GM18508 (cell line): ENCODE measurements around the gene PRKCH.

Experiments used
- ATAC-seq: cut with Tn5 transposase; IDR thresholded peaks from one replicate; pipeline ENCODE4 v1.9.1; 2021; ENCODE audit warnings: moderate number of reproducible peaks; ENCODE audit not compliant: insufficient read depth, unreplicated experiment

PRKCH gene

DNA sequence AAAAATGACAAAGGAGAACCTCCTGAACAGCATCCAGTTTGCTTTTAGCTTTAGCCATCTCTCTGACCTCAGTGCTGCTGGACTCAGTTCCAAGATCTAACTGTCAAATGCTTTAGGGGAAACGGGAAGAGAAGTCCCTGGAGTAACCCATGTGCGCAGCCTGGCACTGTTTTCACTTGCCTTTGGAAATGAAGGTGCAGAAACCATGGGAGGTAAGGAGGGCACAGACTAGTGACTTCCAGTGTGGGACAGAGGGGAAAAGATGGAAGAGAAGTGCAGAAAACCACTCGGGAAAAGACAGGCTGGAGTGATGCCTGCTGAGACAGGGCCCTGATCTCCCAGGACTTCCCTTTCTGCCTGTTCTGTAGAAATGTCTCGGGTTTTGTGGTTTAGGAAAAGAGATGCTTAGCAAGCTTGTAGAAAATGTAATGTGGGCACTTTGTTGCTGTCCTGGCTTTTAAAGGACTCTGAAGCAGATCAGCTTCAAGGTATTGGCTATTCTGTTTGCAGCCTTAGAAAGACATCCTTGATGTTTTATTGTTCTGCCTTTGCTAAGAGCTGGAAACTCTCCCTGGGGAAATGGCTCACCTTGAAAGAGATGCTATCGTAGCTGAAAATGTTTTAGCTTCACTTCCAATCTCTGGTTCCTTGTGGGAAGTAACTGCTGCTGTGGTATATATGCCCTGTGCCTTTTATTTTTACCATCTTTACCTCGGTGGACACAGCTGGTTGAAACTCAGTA, 249.3 kb downstream of the PRKCH start:
- no peak for ATAC-seq

DNA sequence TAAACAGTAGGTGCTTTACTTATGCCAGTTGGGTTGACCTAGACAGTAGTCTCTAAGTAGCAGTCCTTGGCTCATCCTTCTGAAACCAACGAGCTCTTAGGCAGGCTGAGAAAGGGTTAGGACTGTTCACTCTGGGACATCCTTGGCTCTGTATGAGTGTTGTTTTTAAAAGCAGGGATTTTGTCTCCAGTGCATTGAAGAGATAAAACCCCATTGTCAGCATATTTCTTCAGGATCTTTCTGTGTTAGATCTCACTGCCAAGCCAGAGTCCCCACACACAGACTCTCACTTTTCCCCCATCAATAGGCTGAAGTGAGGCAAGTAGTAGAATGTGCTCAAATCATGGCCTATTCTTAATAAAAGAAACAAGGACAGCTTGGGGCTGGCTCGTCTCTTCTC, 250.5 kb downstream of the PRKCH start:
- no peak for ATAC-seq

- ATAC-seq = no peak
These were observed 251.9 kb downstream of the PRKCH start for GRCh38 chr14:61573321-61573720.

GRCh38 chr14:61573748-61574513, 252.6 kb downstream of the PRKCH start:
- no peak for ATAC-seq

GRCh38 chr14:61574514-61574807, 253.1 kb downstream of the PRKCH start:
- ATAC-seq = no peak

DNA sequence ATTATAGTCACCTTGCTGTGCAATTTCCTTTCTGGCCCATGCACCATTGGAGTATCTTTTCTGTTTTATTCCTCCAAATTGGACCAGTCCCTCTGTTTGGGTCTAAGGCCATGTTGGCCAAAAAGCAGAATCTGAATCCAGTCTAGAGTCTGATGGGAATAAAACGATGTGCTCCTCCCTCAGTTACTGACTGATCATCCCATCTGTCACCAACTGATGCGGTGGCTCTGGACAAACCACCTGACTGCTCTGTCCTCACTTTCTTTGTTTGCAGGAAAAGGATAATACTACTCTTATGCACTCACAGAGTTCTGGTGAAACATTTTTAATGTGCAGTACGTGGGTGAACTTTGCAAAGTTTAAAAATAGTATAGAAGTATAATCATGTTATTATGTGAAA, 253.7 kb downstream of the PRKCH start:
- ATAC-seq = no peak

- no peak for ATAC-seq
These were observed 254.3 kb downstream of the PRKCH start for GRCh38 chr14:61575551-61576150.

DNA sequence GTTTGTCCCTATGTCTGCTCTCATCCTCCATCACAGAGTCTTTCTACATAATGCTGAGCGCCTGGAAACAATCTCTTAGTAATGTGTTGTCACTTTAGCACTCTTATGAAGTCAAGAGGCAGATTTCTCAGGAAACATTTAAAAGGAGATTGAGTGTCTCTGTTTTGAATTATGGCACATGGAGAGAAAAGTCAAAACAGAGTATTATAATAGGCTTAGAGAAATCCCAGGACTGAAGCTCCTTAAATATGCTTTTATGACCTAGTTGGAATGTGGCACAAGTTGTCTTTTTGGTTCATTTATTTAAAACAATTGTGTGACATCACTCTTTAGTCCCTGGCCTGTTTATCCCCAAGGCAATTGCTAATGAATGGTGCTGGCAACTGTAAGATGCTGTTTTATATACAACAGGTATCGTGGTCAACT, 256.1 kb downstream of the PRKCH start:
- no peak for ATAC-seq

- ATAC-seq = no peak
These were observed 257.4 kb downstream of the PRKCH start for GRCh38 chr14:61578745-61579144.

- no peak for ATAC-seq
These were observed 260.0 kb downstream of the PRKCH start for GRCh38 chr14:61581340-61581739.

DNA sequence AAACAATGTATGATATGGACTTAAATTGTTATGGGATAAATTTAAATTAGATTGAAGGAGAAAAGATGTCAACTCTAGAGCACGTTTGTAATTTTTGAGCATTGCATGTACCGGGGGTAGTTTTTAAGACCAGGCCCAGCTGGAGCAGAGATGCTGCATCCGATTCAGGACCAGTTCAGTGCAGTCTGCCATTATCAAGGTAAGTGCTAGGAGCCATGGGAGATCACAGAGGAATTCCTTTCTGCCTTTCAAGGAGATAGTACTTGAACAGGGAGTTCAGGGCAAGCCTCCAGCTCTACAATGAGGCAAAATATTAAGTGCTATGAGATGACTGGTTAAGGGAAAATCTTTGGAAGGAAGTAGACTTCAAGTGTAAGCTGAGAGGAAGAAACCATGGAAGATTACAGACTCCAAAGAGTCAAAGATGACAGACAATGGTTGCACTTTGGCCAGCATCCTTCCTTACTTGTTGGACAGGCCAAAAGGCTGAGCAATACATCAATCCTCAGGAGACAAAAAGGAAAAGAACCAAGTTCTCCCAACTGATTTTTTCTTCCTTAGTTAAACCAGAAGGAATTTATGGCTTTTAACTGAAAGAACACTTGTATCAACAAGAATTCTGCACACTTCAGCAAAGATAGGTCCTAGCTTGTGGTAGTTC, 260.7 kb downstream of the PRKCH start:
- ATAC-seq = no peak

DNA sequence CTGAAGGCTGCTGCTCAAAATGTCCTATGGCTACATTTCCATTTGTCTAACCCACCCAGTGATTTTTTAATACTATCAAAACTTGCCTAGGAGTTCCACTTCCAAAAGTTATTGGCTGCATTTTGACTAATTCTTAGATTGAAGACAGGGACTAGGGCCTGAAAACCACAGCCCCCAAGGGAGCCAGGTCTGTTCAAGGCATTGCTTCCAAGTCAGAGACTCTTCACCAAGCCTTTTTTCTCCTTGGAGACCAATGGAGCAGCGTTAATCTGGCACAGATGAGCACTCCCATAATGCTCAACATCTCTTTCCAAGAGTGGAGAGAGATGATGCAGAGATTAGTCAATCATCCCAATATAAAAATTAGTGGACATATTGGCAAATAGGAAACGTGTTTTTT, 261.4 kb downstream of the PRKCH start:
- ATAC-seq = no peak

- ATAC-seq = no peak
These were observed 263.0 kb downstream of the PRKCH start for GRCh38 chr14:61584331-61584741.

GRCh38 chr14:61585598-61586543, 264.5 kb downstream of the PRKCH start:
- ATAC-seq = no peak

GRCh38 chr14:61586544-61587055, 265.2 kb downstream of the PRKCH start:
- no peak for ATAC-seq

GRCh38 chr14:61587081-61587713, 265.8 kb downstream of the PRKCH start:
- no peak for ATAC-seq

DNA sequence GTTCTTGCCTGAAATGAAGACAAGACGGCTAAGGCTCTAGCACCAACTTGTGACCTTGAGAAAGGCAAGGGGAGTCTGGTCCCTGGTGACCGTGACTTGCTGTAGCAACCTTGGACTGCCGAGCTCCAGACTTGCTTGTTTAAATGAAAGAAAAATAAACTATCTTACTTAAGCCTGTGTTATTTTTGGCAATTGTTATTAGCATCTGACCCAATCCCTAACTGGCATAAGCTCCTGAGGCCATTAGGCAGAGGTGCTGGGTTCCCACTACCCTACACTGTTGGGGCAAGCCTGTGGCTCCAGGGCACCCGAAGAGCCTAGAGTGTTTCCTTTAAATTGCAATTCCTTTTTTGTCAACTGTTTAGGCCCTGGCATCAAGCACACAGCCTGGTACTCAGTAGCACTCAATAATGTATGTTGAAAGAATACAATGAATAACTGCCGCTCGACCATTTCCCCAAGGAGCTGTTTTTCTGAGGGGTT, 267.1 kb downstream of the PRKCH start:
- ATAC-seq = no peak

GRCh38 chr14:61589691-61590581, 268.6 kb downstream of the PRKCH start:
- ATAC-seq = no peak
